H7 (cell line): ENCODE data around the gene PICALM. TPM values are rescaled to one million over a fixed set of nuclear protein-coding genes. Genes with fewer than 3 reads are reported as not detected.
A peak's percentile ranks its signal among the peaks of the same experiment; 100 is the strongest.
"Not testable (repeated sequence)": the region's sequence is repeated elsewhere in the genome, so short reads cannot be mapped to it uniquely, and the experiment has no call there.

Experiments
- DNase-seq: peaks from one replicate; pipeline ENCODE4 v3.0.0; 2012
- H3K27me3 ChIP-seq: 2 replicates; pipeline ENCODE4 v1.6.0; 2011; ENCODE audit warnings: mild to moderate bottlenecking, low read length; ENCODE audit not compliant: control insufficient read depth, insufficient read depth
- H3K36me3 ChIP-seq: replicated peaks from 2 replicates; pipeline ENCODE4 v1.5.1; 2011; ENCODE audit warnings: low read length; ENCODE audit not compliant: control insufficient read depth, insufficient read depth
- H3K4me3 ChIP-seq: 2 replicates; pipeline ENCODE4 v1.5.1; 2011; ENCODE audit warnings: low read depth, mild to moderate bottlenecking, control low read depth, low read length, moderate library complexity; ENCODE audit not compliant: insufficient read depth
- total RNA-seq: library from RNA; depleted of rRNA; stranded (reverse); fragments of >200 nt; shearing (Covaris generic); gene quantifications from 2 replicates; pipeline ENCODE4 v1.2.3, GENCODE V29; 2014; rRNA removed

Gene PICALM, protein sequence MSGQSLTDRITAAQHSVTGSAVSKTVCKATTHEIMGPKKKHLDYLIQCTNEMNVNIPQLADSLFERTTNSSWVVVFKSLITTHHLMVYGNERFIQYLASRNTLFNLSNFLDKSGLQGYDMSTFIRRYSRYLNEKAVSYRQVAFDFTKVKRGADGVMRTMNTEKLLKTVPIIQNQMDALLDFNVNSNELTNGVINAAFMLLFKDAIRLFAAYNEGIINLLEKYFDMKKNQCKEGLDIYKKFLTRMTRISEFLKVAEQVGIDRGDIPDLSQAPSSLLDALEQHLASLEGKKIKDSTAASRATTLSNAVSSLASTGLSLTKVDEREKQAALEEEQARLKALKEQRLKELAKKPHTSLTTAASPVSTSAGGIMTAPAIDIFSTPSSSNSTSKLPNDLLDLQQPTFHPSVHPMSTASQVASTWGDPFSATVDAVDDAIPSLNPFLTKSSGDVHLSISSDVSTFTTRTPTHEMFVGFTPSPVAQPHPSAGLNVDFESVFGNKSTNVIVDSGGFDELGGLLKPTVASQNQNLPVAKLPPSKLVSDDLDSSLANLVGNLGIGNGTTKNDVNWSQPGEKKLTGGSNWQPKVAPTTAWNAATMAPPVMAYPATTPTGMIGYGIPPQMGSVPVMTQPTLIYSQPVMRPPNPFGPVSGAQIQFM
- 59.5 and 69.1 TPM in 2 replicates for total RNA-seq

DNA sequence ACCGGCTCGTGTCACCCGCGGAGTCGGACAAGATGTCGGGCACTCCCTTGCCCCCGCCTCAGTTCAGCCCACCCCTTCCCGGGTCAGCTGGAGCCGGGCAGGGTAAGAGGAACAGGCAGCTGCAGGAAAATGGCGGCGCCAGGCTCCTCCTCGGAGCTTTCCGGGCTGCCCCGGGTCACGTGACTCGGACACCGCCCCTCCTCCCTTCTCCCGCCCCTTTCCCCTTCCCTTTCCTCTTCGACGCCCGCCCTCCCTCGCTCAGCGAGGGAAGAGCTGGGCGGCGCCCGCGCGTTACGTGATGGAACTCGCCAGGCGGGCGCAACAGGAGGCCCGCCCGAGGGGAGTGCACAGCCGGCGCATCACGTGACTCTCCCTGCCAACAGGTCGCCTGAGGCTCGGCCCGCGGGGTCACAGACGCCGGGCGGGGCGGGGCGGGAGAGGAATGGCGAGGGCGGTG is at the start of gene PICALM:
TSS of gene PICALM (minus strand) at position 134 of the 457 bp plus-strand sequence. CDS start 304 bp downstream, outside the sequence.
- Histone ChIP-seq H3K36me3 (no peaks in the 10 kb centered on the region), H3K4me3 (peak within 1 kb of the TSS; percentile 99), H3K27me3 (no peaks in the 10 kb centered on the region)
- peak; percentile 92 for DNase-seq

DNA sequence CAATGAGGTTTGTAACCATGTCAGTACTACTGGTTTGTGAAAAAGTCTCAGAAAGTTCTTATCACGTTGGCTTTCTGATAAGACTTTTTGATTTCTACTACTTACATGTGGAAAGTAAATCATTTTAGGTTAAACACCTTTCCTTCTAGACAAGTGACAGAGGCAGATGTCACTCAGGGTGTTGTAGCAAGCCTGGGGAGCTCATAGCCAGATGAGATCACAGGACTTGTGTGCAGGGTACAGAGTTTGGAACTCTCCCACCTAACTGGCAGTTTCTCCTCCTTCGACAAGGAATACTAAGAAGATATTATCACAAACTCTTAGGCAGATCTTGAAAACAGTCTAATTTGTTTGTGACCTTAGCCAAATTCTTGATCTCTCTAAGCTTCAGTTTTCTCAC is 49.4 kb upstream of the PICALM start:
- no peak overlapping the region for H3K4me3 ChIP-seq
- H3K36me3 ChIP-seq = no peaks in the 10 kb centered on the region
- no peaks in the 10 kb centered on the region for H3K27me3 ChIP-seq
- DNase-seq = no peak

DNA sequence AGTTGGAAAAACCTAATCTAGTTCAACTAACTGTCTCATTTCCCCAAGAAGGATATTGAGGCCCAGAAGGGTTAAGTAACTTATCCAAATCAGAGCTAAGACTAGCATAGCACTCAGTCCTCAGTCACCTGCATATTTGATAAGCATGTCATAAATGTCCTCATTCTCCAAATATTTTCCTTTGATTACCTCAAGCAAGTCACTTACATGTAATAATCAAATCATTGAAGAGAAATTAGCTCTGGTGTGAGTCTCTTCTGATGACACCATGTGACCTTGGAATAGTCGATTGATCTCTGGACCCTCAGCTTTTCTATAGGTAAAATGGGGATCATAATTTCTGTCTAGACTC is 48.8 kb upstream of the PICALM start:
- DNase-seq = no peak
- Histone ChIP-seq H3K36me3 (no peaks in the 10 kb centered on the region), H3K27me3 (no peaks in the 10 kb centered on the region), H3K4me3 (no peak overlapping the region)

DNA sequence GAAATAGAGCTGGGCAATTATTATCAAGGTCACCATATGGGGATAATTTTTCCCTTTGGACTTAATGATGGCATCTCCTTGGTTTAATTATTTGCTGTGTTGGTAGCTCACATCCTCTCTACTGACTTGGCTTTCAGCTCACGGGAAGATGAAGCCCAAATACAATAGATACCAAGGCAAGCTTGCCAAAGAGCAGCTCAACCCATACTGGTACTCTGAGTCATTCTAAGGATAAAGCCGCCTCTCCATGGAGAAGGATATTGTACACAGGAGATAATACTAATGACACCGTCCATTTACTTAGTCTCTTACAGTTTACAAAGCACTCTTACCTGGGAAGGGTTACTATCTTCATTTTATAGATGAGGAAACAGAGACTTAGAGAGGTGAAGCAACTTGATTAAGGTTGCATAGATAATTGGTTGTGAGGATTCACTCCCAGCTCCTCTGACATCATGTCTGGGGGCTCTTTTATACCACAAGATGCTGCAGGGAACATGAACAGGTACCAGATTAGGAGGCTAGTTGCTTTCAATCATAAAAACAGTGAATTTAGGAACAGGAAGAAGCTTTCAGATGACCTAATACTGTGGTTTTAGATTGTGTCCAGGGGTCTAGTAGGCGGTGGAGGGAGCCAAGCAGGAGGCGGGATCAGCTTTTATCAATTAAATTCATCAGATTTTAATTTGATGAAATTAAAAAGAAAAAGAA is 48.3 kb upstream of the PICALM start:
- Histone ChIP-seq H3K27me3 (no peaks in the 10 kb centered on the region), H3K4me3 (no peak overlapping the region), H3K36me3 (no peaks in the 10 kb centered on the region)
- DNase-seq = no peak

DNA sequence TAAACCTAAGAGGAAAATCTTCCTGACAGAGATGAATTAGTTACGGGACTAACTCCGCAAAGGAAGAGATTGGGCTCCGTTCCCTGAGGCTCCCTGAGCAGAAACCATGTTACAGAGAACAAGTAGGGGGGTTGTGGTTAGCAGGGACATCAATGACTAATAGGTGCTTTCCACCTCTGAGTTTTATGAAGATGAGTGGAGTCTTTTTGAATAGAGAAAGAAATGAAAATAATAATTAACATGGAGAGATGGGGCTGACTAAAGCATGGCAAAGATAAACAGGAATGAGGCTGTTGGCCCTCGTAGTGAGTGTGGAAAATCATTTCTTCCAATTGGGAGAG is 47.5 kb upstream of the PICALM start:
- no peak overlapping the region for H3K4me3 ChIP-seq

DNA sequence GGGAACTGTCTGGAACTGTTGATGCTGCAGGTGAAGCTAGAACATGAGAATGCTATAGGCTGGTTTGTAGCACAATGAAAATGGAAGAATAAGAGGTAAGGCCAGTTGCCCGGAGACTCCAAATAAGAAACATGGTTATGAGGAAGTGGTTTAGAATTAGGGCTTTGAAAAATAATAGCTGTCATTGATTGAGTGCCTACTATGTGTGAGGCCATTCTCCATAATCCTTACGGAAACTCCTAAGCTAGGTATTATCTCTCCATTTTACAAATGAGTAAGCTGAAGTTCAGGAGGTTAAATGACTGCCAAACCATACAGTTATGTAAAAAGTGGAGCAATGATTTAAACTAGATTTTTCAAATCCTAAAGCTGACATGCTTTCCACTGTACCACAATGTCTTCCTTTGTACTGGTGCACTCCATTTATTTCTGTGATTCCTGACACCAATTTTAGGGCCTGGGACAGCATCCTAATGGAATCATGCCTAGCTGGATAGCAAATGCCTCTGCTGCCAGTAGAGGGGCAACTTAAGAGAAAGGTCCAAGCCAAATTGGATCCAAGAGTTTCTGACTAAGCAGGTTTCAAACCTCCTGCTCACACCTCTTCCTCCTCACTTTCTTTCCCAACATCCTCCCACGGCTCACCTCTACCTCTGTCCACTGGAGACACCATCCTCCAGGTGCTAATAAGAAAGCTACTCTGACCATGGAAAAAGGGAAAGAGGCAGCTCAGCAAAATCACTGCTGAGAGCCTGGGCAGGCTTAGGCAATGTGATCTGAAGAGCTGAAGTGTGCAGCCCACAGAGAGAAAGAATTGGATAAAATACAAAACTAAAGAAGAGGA is 46.9 kb upstream of the PICALM start:
- Histone ChIP-seq H3K27me3 (no peaks in the 10 kb centered on the region), H3K36me3 (no peaks in the 10 kb centered on the region), H3K4me3 (no peak overlapping the region)
- no peak for DNase-seq

More for the DNA sequence above, 47.5 kb upstream of the PICALM start:
- Histone ChIP-seq H3K36me3 (no peaks in the 10 kb centered on the region), H3K27me3 (no peaks in the 10 kb centered on the region)
- peak; percentile 10 for DNase-seq

DNA sequence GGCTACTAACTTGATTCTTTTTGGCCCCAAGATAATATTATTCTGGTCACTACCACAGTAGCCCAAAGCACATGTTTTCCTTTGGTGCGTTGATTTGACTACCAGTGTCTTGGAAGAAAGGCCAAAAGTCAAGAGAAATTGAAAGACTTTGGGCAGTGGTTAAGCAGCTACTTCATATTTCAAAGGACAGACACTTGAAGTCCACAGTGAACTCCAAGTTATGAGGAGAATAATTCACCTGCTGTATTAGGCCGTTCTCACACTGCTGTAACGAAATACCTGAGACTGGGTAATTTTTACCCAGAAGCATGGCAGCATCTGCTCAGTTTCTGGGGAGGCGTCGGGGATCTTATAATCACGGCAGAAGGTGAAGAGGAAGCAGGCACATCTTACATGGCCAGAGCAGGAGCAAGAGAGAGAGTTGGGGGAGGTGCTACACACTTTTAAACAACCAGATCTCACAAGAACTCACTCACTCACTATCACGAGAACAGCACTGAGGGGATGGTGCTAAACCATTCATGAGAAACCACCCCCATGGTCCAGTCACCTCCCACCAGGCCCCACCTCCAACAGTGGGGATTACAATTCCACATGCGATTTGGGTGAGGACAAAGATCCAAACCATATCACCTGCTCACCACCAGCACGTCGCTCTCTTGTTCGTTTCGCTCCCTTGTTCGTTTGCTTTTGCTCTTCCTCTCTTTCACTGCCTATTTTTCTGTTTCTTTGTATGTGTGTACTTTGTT is 40.2 kb upstream of the PICALM start:
- no peak overlapping the region for H3K4me3 ChIP-seq
- no peak for DNase-seq
- no peaks in the 10 kb centered on the region for H3K27me3 ChIP-seq
- no peaks in the 10 kb centered on the region for H3K36me3 ChIP-seq

DNA sequence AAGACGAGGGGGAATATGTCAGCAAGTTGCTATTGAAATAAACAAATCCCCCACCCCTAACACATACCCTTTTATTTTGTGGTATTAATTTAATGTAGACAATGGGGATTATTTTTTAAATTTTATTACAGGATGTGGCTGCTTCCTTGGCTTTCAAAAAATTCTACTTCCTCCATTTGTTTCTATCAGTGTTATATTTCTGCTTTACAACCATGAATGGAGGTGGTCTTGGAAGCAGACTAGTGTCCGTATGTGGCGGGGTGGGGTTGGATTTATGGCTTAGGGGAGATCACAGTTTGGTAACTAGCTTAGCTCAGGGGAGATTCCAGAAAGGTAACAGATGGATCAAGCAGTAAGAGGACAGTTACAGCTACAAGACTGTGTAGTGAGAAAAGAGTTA is 39.3 kb upstream of the PICALM start:
- H3K27me3 ChIP-seq = no peaks in the 10 kb centered on the region
- no peak for DNase-seq
- H3K36me3 ChIP-seq = no peaks in the 10 kb centered on the region

DNA sequence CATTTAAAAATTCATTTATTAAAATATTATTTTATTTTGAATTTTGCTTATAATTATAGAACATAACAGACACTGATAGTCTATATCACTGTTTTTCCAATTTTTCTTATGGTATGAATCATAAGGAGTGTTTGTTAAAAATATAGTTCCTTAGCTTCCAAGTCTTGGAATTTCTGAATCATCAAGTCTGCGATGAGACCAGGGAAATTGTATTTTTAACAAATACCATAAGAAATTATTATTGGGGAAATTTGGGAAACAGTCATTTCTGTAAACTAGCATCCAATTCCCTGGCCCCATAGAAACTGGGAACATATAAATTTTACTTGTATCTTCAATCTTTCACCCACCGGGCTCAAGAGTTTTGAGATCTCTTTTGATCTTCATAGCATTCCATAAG is 38.0 kb upstream of the PICALM start:
- H3K36me3 ChIP-seq = no peaks in the 10 kb centered on the region
- DNase-seq = no peak
- H3K27me3 ChIP-seq = no peaks in the 10 kb centered on the region
- no peak overlapping the region for H3K4me3 ChIP-seq

More for the DNA sequence above, 39.3 kb upstream of the PICALM start:
- H3K4me3 ChIP-seq = no peak overlapping the region

DNA sequence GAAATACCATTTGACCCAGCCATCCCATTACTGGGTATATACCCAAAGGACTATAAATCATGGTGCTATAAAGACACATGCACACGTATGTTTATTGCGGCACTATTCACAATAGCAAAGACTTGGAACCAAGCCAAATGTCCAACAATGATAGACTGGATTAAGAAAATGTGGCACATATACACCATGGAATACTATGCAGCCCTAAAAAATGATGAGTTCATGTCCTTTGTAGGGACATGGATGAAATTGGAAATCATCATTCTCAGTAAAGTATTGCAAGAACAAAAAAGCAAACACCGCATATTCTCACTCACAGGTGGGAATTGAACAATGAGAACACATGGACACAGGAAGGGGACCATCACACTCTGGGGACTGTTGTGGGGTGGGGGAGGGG is 37.1 kb upstream of the PICALM start:
- DNase-seq, H3K27me3 ChIP-seq: not testable (repeated sequence)

DNA sequence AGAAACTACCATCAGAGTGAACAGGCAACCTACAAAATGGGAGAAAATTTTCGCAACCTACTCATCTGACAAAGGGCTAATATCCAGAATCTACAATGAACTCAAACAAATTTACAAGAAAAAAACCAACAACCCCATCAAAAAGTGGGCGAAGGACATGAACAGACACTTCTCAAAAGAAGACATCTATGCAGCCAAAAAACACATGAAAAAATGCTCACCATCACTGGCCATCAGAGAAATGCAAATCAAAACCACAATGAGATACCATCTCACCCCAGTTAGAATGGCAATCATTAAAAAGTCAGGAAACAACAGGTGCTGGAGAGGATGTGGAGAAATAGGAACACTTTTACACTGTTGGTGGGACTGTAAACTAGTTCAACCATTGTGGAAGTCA is 36.7 kb upstream of the PICALM start:
- not testable (repeated sequence) for H3K27me3 ChIP-seq, H3K4me3 ChIP-seq, DNase-seq, H3K36me3 ChIP-seq

More for the DNA sequence above, 37.1 kb upstream of the PICALM start:
- not testable (repeated sequence) for H3K36me3 ChIP-seq, H3K4me3 ChIP-seq

DNA sequence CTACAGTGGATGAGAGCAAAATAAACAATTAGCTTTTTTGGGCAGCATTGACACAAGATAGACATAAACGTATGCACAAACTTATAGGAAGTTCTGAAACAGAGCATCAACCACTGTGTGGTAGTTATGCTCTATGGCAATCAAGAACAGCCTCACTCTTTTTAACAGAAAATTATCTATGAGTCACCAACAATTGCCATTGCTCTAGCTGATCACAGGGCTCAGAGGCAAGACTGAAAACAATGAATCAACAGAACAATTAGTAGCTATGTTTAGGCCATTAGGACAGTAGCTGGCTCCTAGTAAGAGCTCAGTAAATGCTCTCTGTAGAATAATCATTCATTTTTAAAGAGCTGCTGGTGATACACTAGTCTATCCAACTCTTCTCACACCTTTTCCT is 34.9 kb upstream of the PICALM start:
- Histone ChIP-seq H3K4me3 (no peak overlapping the region), H3K36me3 (no peaks in the 10 kb centered on the region), H3K27me3 (no peaks in the 10 kb centered on the region)
- no peak for DNase-seq

DNA sequence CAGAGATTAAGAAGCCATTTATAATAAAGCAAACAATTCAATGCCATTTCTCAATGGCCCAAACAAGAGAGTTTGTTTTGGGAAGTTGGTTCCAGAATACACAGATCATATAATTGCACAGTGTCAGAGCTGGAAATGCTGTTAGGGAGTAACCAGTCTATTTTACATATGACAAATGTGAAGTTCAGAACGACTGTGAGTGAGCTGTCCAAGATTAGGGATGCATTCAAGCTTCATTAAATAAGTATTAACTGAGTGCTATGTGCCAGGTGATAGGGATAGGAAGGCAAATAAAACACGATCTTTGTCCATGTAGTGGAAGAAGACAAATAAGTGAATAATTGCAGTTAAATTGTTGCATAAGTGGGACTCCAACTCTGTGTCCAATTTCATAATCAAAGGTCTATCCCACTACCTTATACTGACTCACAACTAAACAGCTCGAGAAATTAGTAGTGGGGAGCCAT is 33.1 kb upstream of the PICALM start:
- no peak for DNase-seq
- Histone ChIP-seq H3K36me3 (no peaks in the 10 kb centered on the region), H3K4me3 (no peak overlapping the region), H3K27me3 (no peaks in the 10 kb centered on the region)
